ENCODE results near the gene ZBTB20. TPM values are rescaled to one million over a fixed set of nuclear protein-coding genes. Genes with fewer than 3 reads are reported as not detected.

ZBTB20 gene
- total RNA-seq, 1 donor from 2014 or later: 28.5 TPM

- DNase-seq (ENCODE audit: extremely low read depth, low read depth, low spot score): no peak
These were observed 816.1 kb downstream of the ZBTB20 start for GRCh38 chr3:114331007-114331406.

GRCh38 chr3:114329823-114330222, 817.3 kb downstream of the ZBTB20 start:
- DNase-seq (ENCODE audit: extremely low read depth, low read depth, low spot score): no peak

- no peak for DNase-seq (ENCODE audit: extremely low read depth, low read depth, low spot score)
These were observed 818.7 kb downstream of the ZBTB20 start for GRCh38 chr3:114328345-114328744.

GRCh38 chr3:114327665-114328064, 819.4 kb downstream of the ZBTB20 start:
- DNase-seq (ENCODE audit: extremely low read depth, low read depth, low spot score): no peak

- DNase-seq (ENCODE audit: extremely low read depth, low read depth, low spot score): no peak
These were observed 823.4 kb downstream of the ZBTB20 start for GRCh38 chr3:114323546-114324254.

- no peak for DNase-seq (ENCODE audit: extremely low read depth, low read depth, low spot score)
These were observed 826.8 kb downstream of the ZBTB20 start for GRCh38 chr3:114320246-114320645.

GRCh38 chr3:114319453-114319852, 827.6 kb downstream of the ZBTB20 start:
- no peak for DNase-seq (ENCODE audit: extremely low read depth, low read depth, low spot score)

GRCh38 chr3:114318295-114318694, 828.8 kb downstream of the ZBTB20 start:
- DNase-seq (ENCODE audit: extremely low read depth, low read depth, low spot score): no peak

- DNase-seq (ENCODE audit: extremely low read depth, low read depth, low spot score): no peak
These were observed 832.8 kb downstream of the ZBTB20 start for GRCh38 chr3:114314282-114314681.

GRCh38 chr3:114313426-114313825, 833.7 kb downstream of the ZBTB20 start:
- no peak for DNase-seq (ENCODE audit: extremely low read depth, low read depth, low spot score)

- DNase-seq (ENCODE audit: extremely low read depth, low read depth, low spot score): no peak
These were observed 836.4 kb downstream of the ZBTB20 start for GRCh38 chr3:114310695-114311094.

GRCh38 chr3:114308830-114309229, 838.3 kb downstream of the ZBTB20 start:
- DNase-seq (ENCODE audit: extremely low read depth, low read depth, low spot score): no peak

GRCh38 chr3:114308377-114308776, 838.7 kb downstream of the ZBTB20 start:
- no peak for DNase-seq (ENCODE audit: extremely low read depth, low read depth, low spot score)

GRCh38 chr3:114307832-114308231, 839.3 kb downstream of the ZBTB20 start:
- DNase-seq (ENCODE audit: extremely low read depth, low read depth, low spot score): no peak

GRCh38 chr3:114307222-114307830, 839.8 kb downstream of the ZBTB20 start:
- no peak for DNase-seq (ENCODE audit: extremely low read depth, low read depth, low spot score)

- no peak for DNase-seq (ENCODE audit: extremely low read depth, low read depth, low spot score)
These were observed 847.0 kb downstream of the ZBTB20 start for GRCh38 chr3:114299941-114300624.

GRCh38 chr3:114299421-114299820, 847.7 kb downstream of the ZBTB20 start:
- no peak for DNase-seq (ENCODE audit: extremely low read depth, low read depth, low spot score)

GRCh38 chr3:114295946-114296345, 851.1 kb downstream of the ZBTB20 start:
- DNase-seq (ENCODE audit: extremely low read depth, low read depth, low spot score): no peak

- no peak for DNase-seq (ENCODE audit: extremely low read depth, low read depth, low spot score)
These were observed 852.1 kb downstream of the ZBTB20 start for GRCh38 chr3:114294940-114295480.

- DNase-seq (ENCODE audit: extremely low read depth, low read depth, low spot score): no peak
These were observed 853.1 kb downstream of the ZBTB20 start, which contains the start of gene TIGIT for GRCh38 chr3:114293838-114294535. Gene TIGIT, plus strand, starts transcription at chr3:114294028. Its CDS starts 34 bp downstream, at chr3:114294062.

Data from glomerular endothelial cell (primary cell).